Stimulated activated CD8-positive, alpha-beta memory T cell treated with anti-CD3 and anti-CD28 coated beads, Interleukin-4, amount 100 ng/mL, for 4 hours (primary cell): ENCODE results near the gene TBC1D20.
A peak's percentile ranks its signal among the peaks of the same experiment; 100 is the strongest.
"Not testable (repeated sequence)": the region's sequence is repeated elsewhere in the genome, so short reads cannot be mapped to it uniquely, and the experiment has no call there.

Experiments used
- DNase-seq, 2 donors: peaks; one replicate each; pipeline ENCODE4 v3.0.0-alpha.2; 2020; ENCODE audit warnings: low read depth in 2 of 2, low spot score in 1 of 2

The TBC1D20 gene

GRCh38 chr20:462199-462991 is at the start of gene TBC1D20:
TSS of gene TBC1D20 (minus strand) at chr20:462533. CDS start at chr20:462405, 128 bp downstream.
- peak; percentile 51 to 74 for DNase-seq

- DNase-seq, result not testable (repeated sequence)
Observed at GRCh38 chr20:510328-511057, 48.2 kb upstream of the TBC1D20 start.

- DNase-seq, result not testable (repeated sequence)
Observed at GRCh38 chr20:508364-508787, 46.0 kb upstream of the TBC1D20 start.

GRCh38 chr20:507761-508332 is 45.5 kb upstream of the TBC1D20 start:
- DNase-seq, result no peak

GRCh38 chr20:507006-507758 is 44.8 kb upstream of the TBC1D20 start:
- DNase-seq, result no peak

- no peak for DNase-seq
Observed at GRCh38 chr20:504632-505075, 42.3 kb upstream of the TBC1D20 start.

- no peak for DNase-seq
Observed at GRCh38 chr20:503048-503737, 40.9 kb upstream of the TBC1D20 start.

- no peak for DNase-seq
Observed at GRCh38 chr20:497979-498378, 35.6 kb upstream of the TBC1D20 start.

- no peak for DNase-seq
Observed at GRCh38 chr20:496126-496696, 33.9 kb upstream of the TBC1D20 start.

- no peak for DNase-seq
Observed at GRCh38 chr20:492159-492558, 29.8 kb upstream of the TBC1D20 start.

- no peak for DNase-seq
Observed at GRCh38 chr20:487655-488054, 25.3 kb upstream of the TBC1D20 start.

GRCh38 chr20:483815-484644 is 21.7 kb upstream of the TBC1D20 start:
- no peak for DNase-seq

GRCh38 chr20:481167-481566 is 18.8 kb upstream of the TBC1D20 start:
- no peak for DNase-seq

- no peak for DNase-seq
Observed at GRCh38 chr20:480044-480443, 17.7 kb upstream of the TBC1D20 start.

- no peak for DNase-seq
Observed at GRCh38 chr20:479487-479886, 17.2 kb upstream of the TBC1D20 start.

GRCh38 chr20:478949-479429 is 16.7 kb upstream of the TBC1D20 start:
- no peak for DNase-seq

- DNase-seq, result no peak
Observed at GRCh38 chr20:478010-478948, 15.9 kb upstream of the TBC1D20 start.

- DNase-seq, result not testable (repeated sequence)
Observed at GRCh38 chr20:476561-477249, 14.4 kb upstream of the TBC1D20 start.
